Endothelial cell of umbilical vein (primary cell): Measurements from ENCODE around the gene SNAP25. TPM values are rescaled to one million over a fixed set of nuclear protein-coding genes. Genes with fewer than 3 reads are reported as not detected.

Experiments
- BruUV-seq: library from RNA; stranded (reverse); fragments of 400-500 nt; replicated peaks from 2 replicates; lab custom pipeline; 2021; lab: Mats Ljungman, UMichigan
- CTCF ChIA-PET: fragments of 300-600, 350-600 bp; sonication (Branson Sonifier 250); formaldehyde crosslinking; loops from one replicate; lab custom pipeline; 2021; ENCODE audit warnings: antibody characterized with exemption, inconsistent platforms; lab: Charles Lee
- POLR2A ChIA-PET: fragments of 300-600, 350-600 bp; sonication (Branson Sonifier 250); formaldehyde crosslinking; loops from one replicate; lab custom pipeline; 2021; ENCODE audit warnings: antibody characterized with exemption, inconsistent platforms; lab: Charles Lee
- DNase-seq: peaks from one replicate; pipeline ENCODE4 v3.0.0-alpha.2; 2011; ENCODE audit warnings: low read depth, low spot score
- FAIRE-seq: peaks from 2 replicates; lab custom pipeline; 2011; peaks lifted over from hg19 to GRCh38; lab: Jason Lieb, UNC
- H2AFZ ChIP-seq: 2 replicates; pipeline ENCODE4 v1.6.0; 2012; ENCODE audit warnings: low read depth, low read length, control low read depth, inconsistent platforms
- H3K27ac ChIP-seq: 2 replicates; pipeline ENCODE4 v1.5.1; 2011; ENCODE audit warnings: low read depth, mild to moderate bottlenecking, control low read depth, low read length, moderate library complexity; ENCODE audit not compliant: insufficient read depth
- H3K27me3 ChIP-seq, 2 experiments: 2 replicates each; pipeline versions ENCODE4 v1.6.0 to v1.6.1; 2011; ENCODE audit warnings: low read length in 2 of 2, mixed read lengths in 1 of 2; ENCODE audit not compliant: control insufficient read depth in 2 of 2, insufficient read depth in 2 of 2
- H3K36me3 ChIP-seq, 2 experiments: 2 replicates in 1 of 2; 3 replicates in 1 of 2; pipeline ENCODE4 v1.5.1; 2011; ENCODE audit warnings: low read length in 2 of 2, mild to moderate bottlenecking in 1 of 2, moderate library complexity in 1 of 2; ENCODE audit not compliant: control insufficient read depth in 2 of 2, insufficient read depth in 2 of 2; ENCODE audit errors: extremely low read depth in 1 of 2
- H3K4me1 ChIP-seq: 3 replicates; pipeline ENCODE4 v1.5.1; 2011; ENCODE audit warnings: mild to moderate bottlenecking, low read length; ENCODE audit not compliant: control insufficient read depth, insufficient read depth; ENCODE audit errors: extremely low read depth
- H3K4me2 ChIP-seq: 2 replicates; pipeline ENCODE4 v1.6.1; 2011; ENCODE audit warnings: low read length, control low read depth, mixed read lengths; ENCODE audit not compliant: insufficient read depth
- H3K4me3 ChIP-seq, 3 experiments: fragments of 200-600 bp in 1 of 3; sonication (generic), shearing (Covaris generic) in 1 of 3; replicated peaks in 1 of 3; 2 replicates each; pipeline ENCODE4 v1.5.1; 2011 to 2016; ENCODE audit warnings: control low read depth in 3 of 3, low read length in 3 of 3, mild to moderate bottlenecking in 2 of 3, inconsistent platforms in 1 of 3, low read depth in 1 of 3, moderate library complexity in 1 of 3; ENCODE audit not compliant: insufficient read depth in 1 of 3
- H3K79me2 ChIP-seq: 2 replicates; pipeline ENCODE4 v1.6.0; 2012; ENCODE audit warnings: low read length, inconsistent platforms; ENCODE audit not compliant: control insufficient read depth, insufficient read depth
- H3K9ac ChIP-seq: replicated peaks from 2 replicates; pipeline ENCODE3; 2011; ENCODE audit warnings: low read length, control low read depth; ENCODE audit not compliant: insufficient read depth; ENCODE audit errors: extremely low read depth
- H3K9me1 ChIP-seq: replicated peaks from 3 replicates; pipeline ENCODE4 v1.6.0; 2011; ENCODE audit warnings: mild to moderate bottlenecking, low read length; ENCODE audit not compliant: control insufficient read depth, insufficient read depth; ENCODE audit errors: extremely low read depth
- H3K9me3 ChIP-seq: replicated peaks from 2 replicates; pipeline ENCODE4 v1.5.1; 2012; ENCODE audit warnings: low read length, inconsistent platforms; ENCODE audit not compliant: control insufficient read depth, insufficient read depth
- H4K20me1 ChIP-seq: replicated peaks from 2 replicates; pipeline ENCODE3; 2011; ENCODE audit warnings: mild to moderate bottlenecking, low read length; ENCODE audit not compliant: control insufficient read depth, insufficient read depth; ENCODE audit errors: extremely low read depth
- CTCF ChIP-seq, 2 donors: IDR thresholded peaks; 1 replicate in 1 of 2; 2 replicates in 1 of 2; pipeline ENCODE4 v1.5.1; 2011; ENCODE audit warnings: low read length in 2 of 2, mild to moderate bottlenecking in 2 of 2, moderate library complexity in 2 of 2, control low read depth in 1 of 2, inconsistent platforms in 1 of 2, low read depth in 1 of 2; ENCODE audit not compliant: insufficient read depth in 1 of 2; ENCODE audit errors: extremely low read depth in 1 of 2
- EZH2 ChIP-seq: IDR thresholded peaks from 2 replicates; pipeline ENCODE4 v1.6.1; 2012; ENCODE audit warnings: borderline replicate concordance, low read depth, mild to moderate bottlenecking, moderate library complexity, low read length, inconsistent platforms; ENCODE audit not compliant: severe bottlenecking
- FOS ChIP-seq: IDR thresholded peaks from 2 replicates; pipeline ENCODE4 v1.6.1; 2011; ENCODE audit warnings: mild to moderate bottlenecking, low read length, moderate library complexity, borderline replicate concordance; ENCODE audit not compliant: insufficient read depth
- GATA2 ChIP-seq: IDR thresholded peaks from 2 replicates; pipeline ENCODE4 v1.7.0; 2011; ENCODE audit warnings: low read depth, mild to moderate bottlenecking, moderate library complexity, mixed read lengths, low read length; ENCODE audit not compliant: insufficient read length, insufficient read depth
- JUN ChIP-seq: IDR thresholded peaks from 2 replicates; pipeline ENCODE4 v1.6.1; 2011; ENCODE audit warnings: borderline replicate concordance, low read depth; ENCODE audit not compliant: insufficient read length, insufficient read depth
- MAX ChIP-seq: IDR thresholded peaks from 2 replicates; pipeline ENCODE4 v1.6.1; 2011; ENCODE audit not compliant: insufficient read depth, insufficient read length
- MYC ChIP-seq: IDR thresholded peaks from one replicate; pipeline ENCODE4 v1.6.1; 2011; ENCODE audit warnings: mild to moderate bottlenecking, low read depth, low read length
- POLR2A ChIP-seq: IDR thresholded peaks from 2 replicates; pipeline ENCODE4 v1.6.1; 2012; ENCODE audit warnings: low read depth, mild to moderate bottlenecking, control low read depth, low read length
- POLR2AphosphoS5 ChIP-seq: IDR thresholded peaks from 2 replicates; pipeline ENCODE4 v1.6.1; 2012; ENCODE audit warnings: low read depth, mild to moderate bottlenecking, control low read depth, low read length, moderate library complexity; ENCODE audit not compliant: insufficient read depth
- dilution Hi-C: fragments of 300-500 bp; cut with MboI; formaldehyde crosslinking; loops from one replicate; pipeline ENCODE4 v1.15.0; 2019; ENCODE audit warnings: low sequenced_read_pairs; ENCODE audit not compliant: extremely low pct_ligation_motif_present
- intact Hi-C: fragments of 100-400 bp; cut with micrococcal nuclease; formaldehyde crosslinking; loops from one replicate; pipeline ENCODE4 v1.10.0; 2022
- polyA plus RNA-seq, 4 experiments: library from polyadenylated mRNA; depleted of rRNA in 3 of 4; stranded (reverse) in 3 of 4; unstranded in 1 of 4; fragments of >200 nt; gene quantifications; 2 replicates each; pipeline versions ENCODE4 v1.2.1 to v1.2.3, GENCODE V29; 2011 to 2012; ENCODE audit warnings: missing spikeins in 1 of 4
- total RNA-seq: library from RNA; stranded (reverse); gene quantifications from 2 replicates; pipeline ENCODE4 v1.2.3, GENCODE V29; 2021

SNAP25 gene
- total and polyA plus RNA-seq, 2 donors (not counting 3 experiments of a cell fraction or from before 2014, with no cell fraction given) = 3.9 to 4.4 TPM

- Histone ChIP-seq H3K27me3 (no peaks in the 10 kb centered on the region), H3K9me1 (no peaks in the 10 kb centered on the region), H3K9ac (no peak overlapping the region), H3K4me3 (no peak overlapping the region), H3K79me2 (no peaks in the 10 kb centered on the region), H3K27ac (no peak overlapping the region), H3K36me3 (no peaks in the 10 kb centered on the region), H4K20me1 (no peaks in the 10 kb centered on the region), H2AFZ (no peak overlapping the region), H3K4me2 (no peak overlapping the region), H3K9me3 (no peaks in the 10 kb centered on the region), H3K4me1 (no peaks in the 10 kb centered on the region)
- FAIRE-seq (no peak), DNase-seq (no peak)
- POLR2A ChIA-PET = no interaction called here
- CTCF ChIA-PET = no interaction called here
- BruUV-seq = no TSS peak
- dilution Hi-C loops = no loop called here
- TF ChIP-seq MAX (no peak), CTCF (IDR thresholded peaks at IDR 0.05; ENCODE audit: extremely low read depth in 1 of 2, insufficient read depth in 1 of 2, low read depth in 1 of 2, low read length in 2 of 2) (no peak), EZH2 (no peak), JUN (no peak), POLR2AphosphoS5 (no peak), FOS (no peak), MYC (no peak), GATA2 (no peak), POLR2A (no peak)
- intact Hi-C loops = no loop called here
These were observed 120.0 kb downstream of the SNAP25 start for GRCh38 chr20:10338426-10339180.
